H9 (cell line): Measurements from ENCODE around the gene NUCB2. TPM values are rescaled to one million over a fixed set of nuclear protein-coding genes. Genes with fewer than 3 reads are reported as not detected.

Source experiments
- DNase-seq: peaks from one replicate; pipeline ENCODE4 v3.0.0-alpha.2; 2017
- H2AFZ ChIP-seq: one replicate; pipeline ENCODE4 v1.6.1; 2013; ENCODE audit warnings: mild to moderate bottlenecking, low read length, control low read depth, moderate library complexity
- H2AK5ac ChIP-seq: 2 replicates; pipeline ENCODE4 v1.6.1; 2013; ENCODE audit warnings: low read length, control low read depth, mixed read lengths; ENCODE audit not compliant: insufficient read length
- H2BK120ac ChIP-seq: one replicate; pipeline ENCODE4 v1.6.1; 2013; ENCODE audit warnings: low read depth, mild to moderate bottlenecking, low read length, control low read depth, inconsistent platforms; ENCODE audit not compliant: poor library complexity, severe bottlenecking
- H2BK12ac ChIP-seq: 2 replicates; pipeline ENCODE4 v1.6.1; 2013; ENCODE audit warnings: low read length, control low read depth, mixed read lengths, low read depth; ENCODE audit not compliant: insufficient read length
- H2BK15ac ChIP-seq: 2 replicates; pipeline ENCODE4 v1.6.1; 2013; ENCODE audit warnings: low read depth, low read length, control low read depth
- H2BK20ac ChIP-seq: one replicate; pipeline ENCODE4 v1.6.1; 2013; ENCODE audit warnings: low read depth, mild to moderate bottlenecking, low read length, control low read depth, inconsistent platforms; ENCODE audit not compliant: poor library complexity, severe bottlenecking
- H2BK5ac ChIP-seq: 2 replicates; pipeline ENCODE4 v1.6.1; 2013; ENCODE audit warnings: low read length, control low read depth, mixed read lengths; ENCODE audit not compliant: insufficient read length
- H3K14ac ChIP-seq: 2 replicates; pipeline ENCODE4 v1.6.1; 2013; ENCODE audit warnings: low read length, control low read depth; ENCODE audit not compliant: insufficient read depth
- H3K18ac ChIP-seq: 2 replicates; pipeline ENCODE4 v1.6.1; 2013; ENCODE audit warnings: low read depth, mild to moderate bottlenecking, mixed read lengths, low read length, control low read depth; ENCODE audit not compliant: insufficient read length
- H3K23ac ChIP-seq: 2 replicates; pipeline ENCODE4 v1.6.1; 2013; ENCODE audit warnings: low read length, control low read depth, mixed read lengths, low read depth; ENCODE audit not compliant: insufficient read length
- H3K23me2 ChIP-seq: 2 replicates; pipeline ENCODE4 v1.6.1; 2013; ENCODE audit warnings: low read depth, mild to moderate bottlenecking, mixed read lengths, low read length, control low read depth; ENCODE audit not compliant: insufficient read length, poor library complexity, severe bottlenecking
- H3K27ac ChIP-seq: 2 replicates; pipeline ENCODE4 v1.5.1; 2013; ENCODE audit warnings: low read length, control low read depth, mixed read lengths, low read depth; ENCODE audit not compliant: insufficient read length
- H3K27me3 ChIP-seq: 2 replicates; pipeline ENCODE4 v1.6.1; 2013; ENCODE audit warnings: low read length, control low read depth, inconsistent platforms; ENCODE audit not compliant: insufficient read depth
- H3K4ac ChIP-seq: 2 replicates; pipeline ENCODE4 v1.6.1; 2013; ENCODE audit warnings: low read depth, mild to moderate bottlenecking, control low read depth, inconsistent platforms, low read length, moderate library complexity
- H3K4me1 ChIP-seq: 2 replicates; pipeline ENCODE4 v1.6.1; 2013; ENCODE audit warnings: low read length, control low read depth, inconsistent platforms; ENCODE audit not compliant: insufficient read depth
- H3K4me2 ChIP-seq: 2 replicates; pipeline ENCODE4 v1.6.1; 2013; ENCODE audit warnings: low read length, control low read depth, mixed read lengths; ENCODE audit not compliant: insufficient read length, insufficient read depth
- H3K56ac ChIP-seq: 2 replicates; pipeline ENCODE4 v1.6.1; 2013; ENCODE audit warnings: low read depth, mild to moderate bottlenecking, mixed read lengths, low read length, control low read depth; ENCODE audit not compliant: insufficient read length
- H3K79me1 ChIP-seq: 2 replicates; pipeline ENCODE4 v1.6.1; 2013; ENCODE audit warnings: low read depth, mild to moderate bottlenecking, moderate library complexity, low read length, control low read depth, inconsistent platforms; ENCODE audit not compliant: insufficient read depth, poor library complexity, severe bottlenecking
- H3K79me2 ChIP-seq: 2 replicates; pipeline ENCODE4 v1.6.1; 2013; ENCODE audit warnings: low read length, control low read depth, inconsistent platforms; ENCODE audit not compliant: insufficient read depth
- H3K9ac ChIP-seq: 2 replicates; pipeline ENCODE4 v1.6.1; 2013; ENCODE audit warnings: low read length, control low read depth, mixed read lengths; ENCODE audit not compliant: insufficient read length; ENCODE audit errors: extremely low read depth
- H3K9me3 ChIP-seq: one replicate; pipeline ENCODE4 v1.6.1; 2013; ENCODE audit warnings: low read depth, low read length, inconsistent platforms; ENCODE audit not compliant: control insufficient read depth
- H3T11ph ChIP-seq: one replicate; pipeline ENCODE4 v1.6.1; 2013; ENCODE audit warnings: mild to moderate bottlenecking, low read length, control low read depth, inconsistent platforms
- H4K20me1 ChIP-seq: one replicate; pipeline ENCODE4 v1.6.1; 2013; ENCODE audit not compliant: control insufficient read depth, insufficient read length, insufficient read depth
- H4K5ac ChIP-seq: 2 replicates; pipeline ENCODE4 v1.6.1; 2013; ENCODE audit warnings: low read depth, mild to moderate bottlenecking, mixed read lengths, low read length, control low read depth; ENCODE audit not compliant: insufficient read length
- H4K8ac ChIP-seq: replicated peaks from 2 replicates; pipeline ENCODE4 v1.6.1; 2013; ENCODE audit warnings: low read length, control low read depth, mixed read lengths, low read depth; ENCODE audit not compliant: insufficient read length
- H4K91ac ChIP-seq: 2 replicates; pipeline ENCODE4 v1.6.1; 2013; ENCODE audit warnings: low read depth, mild to moderate bottlenecking, moderate library complexity, mixed read lengths, low read length, control low read depth; ENCODE audit not compliant: insufficient read length
- H3K27ac Mint-ChIP-seq, 3 experiments: 2 replicates in 2 of 3; 3 replicates in 1 of 3; pipeline ENCODE4 v1.8.0; 2020 to 2021; ENCODE audit warnings: mixed read lengths in 3 of 3, mild to moderate bottlenecking in 1 of 3, moderate library complexity in 1 of 3
- H3K27me3 Mint-ChIP-seq: 2 replicates; pipeline ENCODE4 v1.8.0; 2021; ENCODE audit warnings: low read depth, mild to moderate bottlenecking, moderate library complexity, mixed read lengths
- H3K36me3 Mint-ChIP-seq, 3 experiments: 2 replicates in 2 of 3; 3 replicates in 1 of 3; pipeline ENCODE4 v1.8.0; 2020 to 2021; ENCODE audit warnings: low read depth in 3 of 3, mixed read lengths in 3 of 3; ENCODE audit not compliant: insufficient read depth in 1 of 3
- H3K4me1 Mint-ChIP-seq, 2 experiments: 2 replicates each; pipeline ENCODE4 v1.8.0; 2020; ENCODE audit warnings: mixed read lengths in 2 of 2
- H3K4me3 Mint-ChIP-seq, 2 experiments: 2 replicates in 1 of 2; 3 replicates in 1 of 2; pipeline ENCODE4 v1.8.0; 2020 to 2021; ENCODE audit warnings: mild to moderate bottlenecking in 2 of 2, mixed read lengths in 2 of 2, moderate library complexity in 1 of 2
- H3K9me3 Mint-ChIP-seq, 2 experiments: 2 replicates in 1 of 2; 3 replicates in 1 of 2; pipeline ENCODE4 v1.8.0; 2020; ENCODE audit warnings: mild to moderate bottlenecking in 2 of 2, mixed read lengths in 2 of 2, moderate library complexity in 1 of 2
- WGBS: extraction: QIAGEN DNeasy Blood & Tissue Kit; methylation state at CpG from one replicate; pipeline ENCODE4 v1.1.7; 2013; ENCODE audit warnings: missing lambda C conversion rate, low lambda C conversion rate, mixed read lengths; ENCODE audit not compliant: insufficient read length; ENCODE audit errors: extremely low coverage; 5-methylcytosine and 5-hydroxymethylcytosine counted together
- total RNA-seq: library from RNA; stranded (reverse); gene quantifications from 2 replicates; pipeline ENCODE4 v1.2.1, GENCODE V29; 2021
- TF ChIP-seq, protein P1 (sequence below): fragments of 200-600 bp; sonication (generic); conservative IDR thresholded peaks from 3 replicates; pipeline ENCODE4 v1.8.0; 2021; ENCODE audit warnings: antibody characterized with exemption, mild to moderate bottlenecking

The NUCB2 gene
- total RNA-seq, 1 experiment from 2014 or later: 29.1 TPM

DNA sequence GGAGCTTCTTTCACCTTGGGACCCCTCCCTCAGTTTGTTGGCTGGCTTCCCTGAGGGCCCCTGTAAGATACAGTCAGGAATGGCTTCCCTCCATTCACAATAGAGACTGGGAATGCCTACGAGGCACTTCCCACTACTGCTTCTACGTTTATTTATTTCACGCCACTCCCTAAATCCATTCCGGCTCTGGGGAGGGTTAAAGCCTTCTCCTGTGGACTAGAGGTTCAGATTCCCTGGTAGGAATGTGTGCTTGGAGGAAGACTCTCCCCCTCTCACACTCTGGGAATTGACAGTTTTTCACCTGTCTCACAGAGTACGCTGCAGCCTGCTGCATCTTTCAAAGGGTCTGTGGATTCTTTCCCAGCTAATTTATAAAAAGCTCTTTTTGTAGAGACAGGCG is 3.3 kb upstream of the NUCB2 start:
- H3K18ac ChIP-seq: no peak overlapping the region
- H4K91ac ChIP-seq: no peak overlapping the region
- no peak overlapping the region for H3K23ac ChIP-seq
- H4K8ac ChIP-seq: no peak overlapping the region
- H2BK120ac ChIP-seq: no peak overlapping the region
- no peak overlapping the region for H3K4ac ChIP-seq
- TF ChIP-seq, protein P1, sequence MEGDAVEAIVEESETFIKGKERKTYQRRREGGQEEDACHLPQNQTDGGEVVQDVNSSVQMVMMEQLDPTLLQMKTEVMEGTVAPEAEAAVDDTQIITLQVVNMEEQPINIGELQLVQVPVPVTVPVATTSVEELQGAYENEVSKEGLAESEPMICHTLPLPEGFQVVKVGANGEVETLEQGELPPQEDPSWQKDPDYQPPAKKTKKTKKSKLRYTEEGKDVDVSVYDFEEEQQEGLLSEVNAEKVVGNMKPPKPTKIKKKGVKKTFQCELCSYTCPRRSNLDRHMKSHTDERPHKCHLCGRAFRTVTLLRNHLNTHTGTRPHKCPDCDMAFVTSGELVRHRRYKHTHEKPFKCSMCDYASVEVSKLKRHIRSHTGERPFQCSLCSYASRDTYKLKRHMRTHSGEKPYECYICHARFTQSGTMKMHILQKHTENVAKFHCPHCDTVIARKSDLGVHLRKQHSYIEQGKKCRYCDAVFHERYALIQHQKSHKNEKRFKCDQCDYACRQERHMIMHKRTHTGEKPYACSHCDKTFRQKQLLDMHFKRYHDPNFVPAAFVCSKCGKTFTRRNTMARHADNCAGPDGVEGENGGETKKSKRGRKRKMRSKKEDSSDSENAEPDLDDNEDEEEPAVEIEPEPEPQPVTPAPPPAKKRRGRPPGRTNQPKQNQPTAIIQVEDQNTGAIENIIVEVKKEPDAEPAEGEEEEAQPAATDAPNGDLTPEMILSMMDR: no peak
- no peak overlapping the region for H4K5ac ChIP-seq
- no peak overlapping the region for H3K56ac ChIP-seq
- H3K4me2 ChIP-seq: no peak overlapping the region
- no peak overlapping the region for H3T11ph ChIP-seq
- Mint-ChIP-seq H3K27ac (peak overlapping the region in 1 of 3 experiments; percentile 40; a peak in 1 of 7 replicates), H3K27me3 (peaks cover 25% of the 10 kb centered on the region), H3K4me3 (no peak overlapping the region), H3K9me3 (no peaks in the 10 kb centered on the region), H3K4me1 (peaks cover 6 to 10% of the 10 kb centered on the region in 2 experiments), H3K36me3 (no peaks in the 10 kb centered on the region)
- DNase-seq: no peak
- no peak overlapping the region for H3K9ac ChIP-seq
- no CpG with 5 or more reads among the region's 6 CpGs for WGBS
- H2BK15ac ChIP-seq: no peak overlapping the region
- no peak overlapping the region for H2AK5ac ChIP-seq
- no peaks in the 10 kb centered on the region for H4K20me1 ChIP-seq
- peaks cover 5% of the 10 kb centered on the region for H3K23me2 ChIP-seq
- no peak overlapping the region for H2AFZ ChIP-seq
- no peak overlapping the region for H2BK5ac ChIP-seq
- no peak overlapping the region for H2BK12ac ChIP-seq
- no peaks in the 10 kb centered on the region for H3K4me1 ChIP-seq
- H3K9me3 ChIP-seq: no peaks in the 10 kb centered on the region
- H3K79me1 ChIP-seq: no peaks in the 10 kb centered on the region
- no peak overlapping the region for H3K14ac ChIP-seq
- no peak overlapping the region for H2BK20ac ChIP-seq
- H3K79me2 ChIP-seq: no peaks in the 10 kb centered on the region
- H3K27ac ChIP-seq: no peak overlapping the region
- H3K27me3 ChIP-seq: no peaks in the 10 kb centered on the region
